ENCODE measurements around the gene LIN7B.

The LIN7B gene

GRCh38 chr19:49097453-49098288 lies 16.5 kb upstream of the LIN7B start:
- peak; percentile 67 to 79 for DNase-seq

GRCh38 chr19:49098795-49099194 lies 15.4 kb upstream of the LIN7B start:
- no peak for DNase-seq

- DNase-seq: no peak
Observed at GRCh38 chr19:49101160-49101559, 13.0 kb upstream of the LIN7B start.

GRCh38 chr19:49102303-49102702 lies 11.9 kb upstream of the LIN7B start:
- DNase-seq: no peak

- no peak for DNase-seq
Observed at GRCh38 chr19:49103331-49104085, 10.7 kb upstream of the LIN7B start.

- no peak for DNase-seq
Observed at GRCh38 chr19:49104229-49104864, 9.8 kb upstream of the LIN7B start.

GRCh38 chr19:49106648-49107135 lies 7.5 kb upstream of the LIN7B start:
- peak; percentile 18 to 24 for DNase-seq

GRCh38 chr19:49107625-49108459 lies 6.3 kb upstream of the LIN7B start:
- DNase-seq: no peak

GRCh38 chr19:49109051-49109450 lies 5.1 kb upstream of the LIN7B start:
- no peak for DNase-seq

GRCh38 chr19:49109569-49110233 lies 4.5 kb upstream of the LIN7B start:
- DNase-seq: no peak

GRCh38 chr19:49110567-49110966 lies 3.6 kb upstream of the LIN7B start:
- no peak for DNase-seq

GRCh38 chr19:49111218-49111998 lies 2.8 kb upstream of the LIN7B start:
- DNase-seq: no peak

GRCh38 chr19:49114630-49115363 lies 627 bp downstream of the LIN7B start:
- DNase-seq: peak in 1 of 2 experiments; percentile 16

GRCh38 chr19:49116544-49116943 lies 2.4 kb downstream of the LIN7B start:
- peak; percentile 86 for DNase-seq

- no peak for DNase-seq
Observed at GRCh38 chr19:49117677-49118564, 3.8 kb downstream of the LIN7B start.

GRCh38 chr19:49118565-49119410 lies 4.6 kb downstream of the LIN7B start, which contains the start of gene C19orf73:
TSS of gene C19orf73 (minus strand) at chr19:49119143. CDS start at chr19:49119022, 121 bp downstream.
- peak; percentile 87 to 90 for DNase-seq

GRCh38 chr19:49119411-49120324 lies 5.5 kb downstream of the LIN7B start, which contains the start of gene PPFIA3:
TSS of gene PPFIA3 (plus strand) at chr19:49119544. CDS start at chr19:49127874, 8,330 bp downstream.
- DNase-seq: no peak

Measured in AML-193 (cell line).